Liver (tissue), 9 donors: ENCODE results near the gene BCAR1. TPM values are rescaled to one million over a fixed set of nuclear protein-coding genes. Genes with fewer than 3 reads are reported as not detected.

Experiments used
- DNase-seq: peaks from one replicate; pipeline ENCODE4 v3.0.0-alpha.2; 2017; ENCODE audit warnings: low spot score
- H3K27ac ChIP-seq, 2 donors: one replicate each; pipeline ENCODE4 v1.7.0; 2013; ENCODE audit warnings: inconsistent platforms in 2 of 2, low read length in 2 of 2, control low read depth in 1 of 2, low read depth in 1 of 2, mild to moderate bottlenecking in 1 of 2
- H3K27me3 ChIP-seq, 4 donors: one replicate each; pipeline versions ENCODE4 v1.6.1 to v1.7.0; 2013; ENCODE audit warnings: low read length in 3 of 4, inconsistent platforms in 1 of 4, mild to moderate bottlenecking in 1 of 4, moderate library complexity in 1 of 4; ENCODE audit not compliant: control insufficient read depth in 4 of 4, insufficient read depth in 4 of 4
- H3K36me3 ChIP-seq, 4 donors: one replicate each; pipeline versions ENCODE4 v1.6.1 to v1.7.0; 2013; ENCODE audit warnings: low read length in 3 of 4, mild to moderate bottlenecking in 3 of 4, low read depth in 1 of 4, moderate library complexity in 1 of 4; ENCODE audit not compliant: control insufficient read depth in 4 of 4, insufficient read depth in 3 of 4
- H3K4me1 ChIP-seq, 4 donors: one replicate each; pipeline versions ENCODE4 v1.6.1 to v1.7.0; 2013; ENCODE audit warnings: low read length in 3 of 4, mild to moderate bottlenecking in 3 of 4, moderate library complexity in 1 of 4; ENCODE audit not compliant: control insufficient read depth in 4 of 4, insufficient read depth in 4 of 4
- H3K4me3 ChIP-seq, 3 donors: one replicate each; pipeline versions ENCODE4 v1.6.1 to v1.7.0; 2013; ENCODE audit warnings: low read length in 3 of 3, control low read depth in 1 of 3, low read depth in 1 of 3, mild to moderate bottlenecking in 1 of 3
- H3K9ac ChIP-seq, 2 donors: one replicate each; pipeline ENCODE4 v1.7.0; 2013; ENCODE audit warnings: low read length in 2 of 2, mild to moderate bottlenecking in 2 of 2, moderate library complexity in 2 of 2, control low read depth in 1 of 2, low read depth in 1 of 2
- H3K9me3 ChIP-seq, 4 donors: one replicate each; pipeline versions ENCODE4 v1.6.1 to v1.7.0; 2013; ENCODE audit warnings: low read length in 3 of 4; ENCODE audit not compliant: control insufficient read depth in 4 of 4
- ATF3 ChIP-seq: IDR thresholded peaks from 2 replicates; pipeline ENCODE4 v1.6.1; 2016; ENCODE audit warnings: antibody characterized with exemption
- CTCF ChIP-seq: fragments of 150-350 bp; IDR thresholded peaks from 2 replicates; pipeline ENCODE4 v1.5.1; 2017; ENCODE audit warnings: improper control_type of control experiment, low read depth, low read length; ENCODE audit not compliant: missing input control
- FOXA2 ChIP-seq: IDR thresholded peaks from 2 replicates; pipeline ENCODE4 v1.6.1; 2016; ENCODE audit warnings: antibody characterized with exemption
- GABPA ChIP-seq, 2 donors: IDR thresholded peaks in 1 of 2; conservative IDR thresholded peaks in 1 of 2; 2 replicates each; pipeline ENCODE4 v1.6.1; 2016; ENCODE audit warnings: antibody characterized with exemption in 2 of 2, mild to moderate bottlenecking in 1 of 2, moderate library complexity in 1 of 2
- HNF4G ChIP-seq: IDR thresholded peaks from 2 replicates; pipeline ENCODE4 v1.6.1; 2016; ENCODE audit warnings: antibody characterized with exemption
- MAX ChIP-seq: IDR thresholded peaks from 2 replicates; pipeline ENCODE4 v1.6.1; 2016; ENCODE audit warnings: antibody characterized with exemption
- NR2F2 ChIP-seq: IDR thresholded peaks from 2 replicates; pipeline ENCODE4 v1.6.1; 2016; ENCODE audit warnings: antibody characterized with exemption
- RAD21 ChIP-seq, 2 donors: IDR thresholded peaks; 2 replicates each; pipeline ENCODE4 v1.6.1; 2016; ENCODE audit warnings: antibody characterized with exemption in 2 of 2, mild to moderate bottlenecking in 2 of 2
- REST ChIP-seq: IDR thresholded peaks from 2 replicates; pipeline ENCODE4 v1.6.1; 2016; ENCODE audit warnings: antibody characterized with exemption, mild to moderate bottlenecking
- RXRA ChIP-seq, 2 donors: IDR thresholded peaks; 2 replicates each; pipeline ENCODE4 v1.6.1; 2017 to 2018; ENCODE audit warnings: antibody characterized with exemption in 2 of 2, mild to moderate bottlenecking in 1 of 2
- SP1 ChIP-seq: IDR thresholded peaks from 2 replicates; pipeline ENCODE4 v1.6.1; 2018; ENCODE audit warnings: antibody characterized with exemption, mild to moderate bottlenecking
- YY1 ChIP-seq: IDR thresholded peaks from 2 replicates; pipeline ENCODE4 v1.6.1; 2016; ENCODE audit warnings: antibody characterized with exemption, mild to moderate bottlenecking
- ZBTB33 ChIP-seq: IDR thresholded peaks from 2 replicates; pipeline ENCODE4 v1.6.1; 2016; ENCODE audit warnings: antibody characterized with exemption
- WGBS: extraction: QIAGEN DNeasy Blood & Tissue Kit; methylation state at CpG from one replicate; pipeline ENCODE4 v1.1.7; 2013; 5-methylcytosine and 5-hydroxymethylcytosine counted together
- polyA plus RNA-seq, 2 donors: library from polyadenylated mRNA; stranded (reverse) in 1 of 2; unstranded in 1 of 2; fragments of 200-250 nt in 1 of 2; fragments of >200 nt in 1 of 2; fragmentation: Nextera tagmentation in 1 of 2; extraction: Ambion mirVana in 1 of 2; gene quantifications; one replicate each; pipeline versions ENCODE4 v1.2.1 to v1.2.3, GENCODE V29; 2013 to 2015
- total RNA-seq, 2 donors: library from RNA; depleted of rRNA; stranded (reverse); fragments of >200 nt; gene quantifications; one replicate each; pipeline ENCODE4 v1.2.3, GENCODE V29; 2014
- donor health status: healthy.
- donor health status: healthy.
- donor health status: healthy.
- donor health status: healthy.
- donor health status: healthy.

Gene BCAR1
- total and polyA plus RNA-seq, 4 donors = 10.1 to 32.2 (median 20.2) TPM

GRCh38 chr16:75252946-75253911 is 1.8 kb upstream of the BCAR1 start:
- TF ChIP-seq NR2F2 = peak; percentile 60
- no peak for TF ChIP-seq FOXA2
- no peak for TF ChIP-seq RXRA (IDR thresholded peaks at IDR 0.05)
- Histone ChIP-seq H3K4me3 (no peak overlapping the region), H3K9me3 (no peaks in the 10 kb centered on the region), H3K27ac (peak overlapping the region; percentile 58 to 74), H3K9ac (no peak overlapping the region), H3K36me3 (no peaks in the 10 kb centered on the region), H3K4me1 (peaks cover 22 to 74% (median 41%) of the 10 kb centered on the region in 4 donors), H3K27me3 (no peaks in the 10 kb centered on the region)
- no peak for DNase-seq
- 74% methylated on average over 15 of the region's 15 CpGs for WGBS

GRCh38 chr16:75252049-75252864 is 833 bp upstream of the BCAR1 start:
- Histone ChIP-seq H3K36me3 (no peaks in the 10 kb centered on the region), H3K4me1 (peaks cover 23 to 83% (median 46%) of the 10 kb centered on the region in 4 donors), H3K9me3 (no peaks in the 10 kb centered on the region), H3K9ac (no peak overlapping the region), H3K27ac (peak overlapping the region; percentile 58 to 74), H3K27me3 (no peaks in the 10 kb centered on the region), H3K4me3 (no peak overlapping the region)
- no peak for DNase-seq
- 74% methylated on average over 24 of the region's 24 CpGs for WGBS
- TF ChIP-seq SP1 = no peak
- no peak for TF ChIP-seq ZBTB33
- TF ChIP-seq FOXA2 = no peak
- no peak for TF ChIP-seq NR2F2
- no peak for TF ChIP-seq ATF3
- TF ChIP-seq HNF4G = no peak
- no peak for TF ChIP-seq REST
- no peak for TF ChIP-seq CTCF
- TF ChIP-seq MAX = no peak
- TF ChIP-seq RAD21 (IDR thresholded peaks at IDR 0.05) = no peak
- TF ChIP-seq YY1 = no peak
- no peak for TF ChIP-seq RXRA (IDR thresholded peaks at IDR 0.05)
- no peak for TF ChIP-seq GABPA (IDR thresholded peaks at IDR 0.05 in 1 of 2, conservative IDR thresholded peaks at IDR 0.05 in 1 of 2)
